ENCODE measurements around the gene LRRC4B. TPM values are rescaled to one million over a fixed set of nuclear protein-coding genes. Genes with fewer than 3 reads are reported as not detected.

LRRC4B gene
- total RNA-seq, 4 donors from 2014 or later: 0.33 to 0.81 (median 0.34) TPM; not detected in 1

- Histone ChIP-seq H3K27me3 (no peaks in the 10 kb centered on the region), H3K36me3 (no peaks in the 10 kb centered on the region), H3K9me3 (no peaks in the 10 kb centered on the region), H3K27ac (peak overlapping the region in 2 of 4 donors; percentile 13 to 75), H3K4me3 (no peak overlapping the region), H3K4me1 (peaks cover 0 to 8% of the 10 kb centered on the region in 2 donors)
- no peak for DNase-seq
- no peak for ATAC-seq
- in situ Hi-C loops (cut with MboI; ENCODE audit: low sequenced_read_pairs in 4 of 4): loop anchor here in 1 of 4 donors (25.0 kb wide), 1 partner anchor 107 kb away; the partner anchor contains the start of gene NAPSA
- TF ChIP-seq POLR2A (IDR thresholded peaks at IDR 0.05): no peak
- TF ChIP-seq CTCF (IDR thresholded peaks at IDR 0.05 in 4 of 5, conservative IDR thresholded peaks at IDR 0.05 in 1 of 5): no peak
- intact Hi-C loops (cut with DNase I; ENCODE audit: low total_unique reads): loop anchor here (10.0 kb wide), 1 partner anchor 86 kb away; no protein-coding TSS in a partner anchor
Observed at GRCh38 chr19:50468818-50469217, 99.4 kb downstream of the LRRC4B start.

GRCh38 chr19:50467566-50467965 is 100.7 kb downstream of the LRRC4B start:
- ATAC-seq (no peak), DNase-seq (no peak)
- Histone ChIP-seq H3K27me3 (no peaks in the 10 kb centered on the region), H3K27ac (peak overlapping the region in 3 of 4 donors; percentile 65 to 76 (median 75)), H3K4me1 (peaks cover 0 to 8% of the 10 kb centered on the region in 2 donors), H3K36me3 (no peaks in the 10 kb centered on the region), H3K4me3 (no peak overlapping the region), H3K9me3 (no peaks in the 10 kb centered on the region)
- in situ Hi-C loops (cut with MboI; ENCODE audit: low sequenced_read_pairs in 4 of 4) (loop anchor here in 1 of 4 donors (25.0 kb wide), 1 partner anchor 105 kb away; the partner anchor contains the start of gene NAPSA), intact Hi-C loops (cut with DNase I; ENCODE audit: low total_unique reads) (loop anchor here (2.0 to 10.0 kb wide), 2 partner anchors 35 to 87 kb away; partner anchors contain the start of gene MYBPC2)
- TF ChIP-seq CTCF (IDR thresholded peaks at IDR 0.05 in 4 of 5, conservative IDR thresholded peaks at IDR 0.05 in 1 of 5) (no peak), POLR2A (IDR thresholded peaks at IDR 0.05) (no peak)

Other genes with a start within 250 kb of the LRRC4B start
- gene KCNC3, start 239.1 kb downstream of the LRRC4B start, total RNA-seq: 1 to 10 TPM in 1 of 4 donors, under 1 TPM in 3; 0.25 to 1.4 (median 0.53) TPM
- gene NAPSA, start 202.8 kb downstream of the LRRC4B start, total RNA-seq: under 1 TPM in 1 of 4 donors, not detected in 3; 0.09 TPM
- 100 to 1,000 TPM; 155 to 232 (median 200) TPM for gene NR1H2, start 192.0 kb downstream of the LRRC4B start, total RNA-seq
- gene POLD1, start 184.1 kb downstream of the LRRC4B start, total RNA-seq: 10 to 100 TPM in 1 of 4 donors, 1 to 10 TPM in 3; 4.0 to 18.3 (median 6.0) TPM
- under 1 TPM in 1 of 4 donors, not detected in 3; 0.15 TPM for gene SPIB, start 149.5 kb downstream of the LRRC4B start, total RNA-seq
- gene MYBPC2, start 135.5 kb downstream of the LRRC4B start, total RNA-seq: 100 to 1,000 TPM; 358 to 988 (median 442) TPM
- gene EMC10, start 91.9 kb downstream of the LRRC4B start, total RNA-seq: 10 to 100 TPM; 29.2 to 67.4 (median 45.4) TPM
- gene GARIN5A, start 91.6 kb downstream of the LRRC4B start, total RNA-seq: 10 to 100 TPM in 1 of 4 donors, 1 to 10 TPM in 2, not detected in 1; 1.2 to 11.0 (median 1.9) TPM
- gene JOSD2, start 57.2 kb downstream of the LRRC4B start, total RNA-seq: 10 to 100 TPM; 22.1 to 36.9 (median 27.8) TPM
- gene ASPDH, start 54.5 kb downstream of the LRRC4B start, total RNA-seq: not detected
- gene SYT3, start 71.4 kb upstream of the LRRC4B start, total RNA-seq: under 1 TPM in 1 of 4 donors, not detected in 3; 0.09 TPM
- not detected for gene C19orf81, start 81.0 kb upstream of the LRRC4B start, total RNA-seq
- gene SHANK1, start 151.4 kb upstream of the LRRC4B start, total RNA-seq: under 1 TPM in 1 of 4 donors, not detected in 3; 0.68 TPM
- gene CLEC11A, start 154.9 kb upstream of the LRRC4B start, total RNA-seq: 1 to 10 TPM; 2.1 to 5.0 (median 2.7) TPM
- not detected for gene GPR32, start 202.0 kb upstream of the LRRC4B start, total RNA-seq
- not detected for gene ACP4, start 222.0 kb upstream of the LRRC4B start, total RNA-seq

Measured in gastrocnemius medialis (tissue), 4 donors.